ENCODE data around the gene CBLN3.
"Not testable (repeated sequence)": the region's sequence is repeated elsewhere in the genome, so short reads cannot be mapped to it uniquely, and the experiment has no call there.

Gene CBLN3

DNA sequence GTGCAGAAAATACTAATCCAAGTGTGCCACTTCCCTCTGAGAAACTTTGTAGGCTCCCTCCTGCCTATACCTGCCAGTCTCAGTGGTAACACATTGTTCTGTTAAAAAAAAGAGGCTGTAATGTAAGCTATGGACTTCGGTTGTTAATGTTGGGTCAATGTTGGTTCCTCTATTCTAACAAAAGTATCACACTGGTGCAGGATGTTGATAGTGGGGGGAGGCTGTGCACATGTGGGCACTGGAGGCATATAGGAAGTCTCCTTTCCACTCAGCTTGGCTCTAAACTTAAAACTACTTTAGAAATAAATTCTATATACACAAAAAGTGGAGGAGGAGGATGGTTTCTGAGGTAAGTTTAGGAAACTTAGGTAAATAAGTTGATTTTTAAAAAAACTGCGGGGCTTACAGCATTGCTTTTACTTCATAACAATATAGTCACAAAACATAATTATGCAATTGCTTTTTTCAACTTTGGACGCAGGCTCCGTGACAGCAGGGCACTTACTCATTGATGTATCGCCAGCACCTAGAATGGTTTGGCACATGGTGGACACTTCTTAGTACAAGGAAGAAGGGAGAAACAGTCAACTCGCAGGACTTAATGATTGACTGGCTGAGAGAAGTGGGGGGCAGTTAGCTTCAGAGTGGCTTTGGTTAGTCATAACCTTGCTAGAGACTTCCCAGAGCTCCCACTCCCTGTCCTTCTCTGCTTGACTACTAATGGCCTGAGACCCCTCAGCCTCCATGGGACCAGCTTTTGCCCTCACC lies 38.6 kb downstream of the CBLN3 start:
- no peak for DNase-seq

DNA sequence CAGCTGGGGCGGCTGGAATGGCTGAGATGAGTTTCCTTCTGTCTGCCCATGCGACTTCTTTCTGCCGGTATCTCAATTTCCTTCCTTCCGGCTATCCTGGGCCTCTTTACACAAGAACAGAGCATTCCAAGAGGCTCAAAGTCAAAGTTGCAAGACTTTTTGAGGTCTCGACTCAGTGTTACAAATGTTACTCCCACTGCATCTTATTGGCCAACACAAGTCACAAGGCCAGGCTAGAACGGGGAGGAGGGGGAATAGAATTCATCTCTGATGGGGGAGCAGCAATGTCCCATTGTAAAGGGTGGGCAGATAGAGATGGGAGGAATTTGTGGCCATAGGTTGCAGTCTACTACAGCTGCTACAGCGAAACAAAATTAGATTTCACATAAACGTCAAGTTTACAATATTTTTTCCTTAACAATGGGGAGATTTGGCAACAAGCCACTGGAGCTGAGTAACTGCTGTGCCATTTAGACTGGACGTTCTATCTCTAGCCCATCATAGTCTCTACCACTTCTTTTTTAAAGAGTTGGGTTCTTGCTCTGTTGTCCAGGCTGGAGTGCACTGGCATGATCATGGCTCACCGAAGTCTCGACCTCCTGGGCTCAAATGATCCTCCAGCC lies 40.1 kb downstream of the CBLN3 start:
- peaks cover 13% of the 10 kb centered on the region for H3K27me3 Mint-ChIP-seq
- no peaks in the 10 kb centered on the region for H3K36me3 Mint-ChIP-seq (ENCODE audit: low read depth)
- H3K4me1 Mint-ChIP-seq (ENCODE audit: low read depth), result no peaks in the 10 kb centered on the region
- H3K27ac Mint-ChIP-seq, result no peak overlapping the region
- H3K4me3 Mint-ChIP-seq, result no peak overlapping the region
- no peak for DNase-seq
- no peaks in the 10 kb centered on the region for H3K9me3 Mint-ChIP-seq

More for the DNA sequence above, 38.6 kb downstream of the CBLN3 start:
- no peaks in the 10 kb centered on the region for H3K4me1 Mint-ChIP-seq (ENCODE audit: low read depth)
- H3K4me3 Mint-ChIP-seq, result no peak overlapping the region
- H3K27ac Mint-ChIP-seq, result no peak overlapping the region
- H3K9me3 Mint-ChIP-seq, result no peaks in the 10 kb centered on the region
- peaks cover 13% of the 10 kb centered on the region for H3K27me3 Mint-ChIP-seq
- H3K36me3 Mint-ChIP-seq (ENCODE audit: low read depth), result no peaks in the 10 kb centered on the region

- Mint-ChIP-seq H3K4me3 (no peak overlapping the region), H3K36me3 (ENCODE audit: low read depth) (no peaks in the 10 kb centered on the region), H3K27ac (no peak overlapping the region), H3K27me3 (peaks cover 13% of the 10 kb centered on the region), H3K4me1 (ENCODE audit: low read depth) (no peaks in the 10 kb centered on the region), H3K9me3 (no peaks in the 10 kb centered on the region)
- DNase-seq, result no peak
Measured at GRCh38 chr14:24388474-24389179, 40.8 kb downstream of the CBLN3 start.

DNA sequence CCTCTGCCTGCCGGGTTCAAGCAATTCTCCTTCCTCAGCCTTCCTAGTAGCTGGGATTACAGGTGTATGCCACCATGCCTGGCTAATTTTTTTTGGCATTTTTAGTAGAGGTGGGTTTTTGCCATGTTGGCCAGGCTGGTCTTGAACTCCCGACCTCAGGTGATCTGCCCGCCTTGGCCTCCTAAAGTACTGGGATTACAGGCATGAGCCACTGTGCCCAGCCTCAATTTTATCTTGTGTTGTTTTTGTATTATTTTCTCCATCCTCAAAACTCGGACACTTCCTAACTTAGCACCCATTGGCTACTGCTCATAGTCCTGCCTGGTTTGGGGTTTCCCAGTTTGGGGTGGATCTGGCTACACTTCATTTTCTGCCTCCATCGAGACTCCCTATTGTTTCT lies 41.9 kb downstream of the CBLN3 start:
- H3K4me3 Mint-ChIP-seq; H3K4me1 Mint-ChIP-seq (ENCODE audit: low read depth); DNase-seq; H3K27ac Mint-ChIP-seq; H3K36me3 Mint-ChIP-seq (ENCODE audit: low read depth); H3K9me3 Mint-ChIP-seq: not testable (repeated sequence)
- peaks cover 13% of the 10 kb centered on the region for H3K27me3 Mint-ChIP-seq

- Mint-ChIP-seq H3K27me3 (peaks cover 13% of the 10 kb centered on the region), H3K4me3 (no peak overlapping the region), H3K36me3 (ENCODE audit: low read depth) (no peaks in the 10 kb centered on the region), H3K4me1 (ENCODE audit: low read depth) (no peaks in the 10 kb centered on the region), H3K27ac (no peak overlapping the region), H3K9me3 (no peaks in the 10 kb centered on the region)
- DNase-seq, result no peak
Measured at GRCh38 chr14:24387009-24387345, 42.5 kb downstream of the CBLN3 start.

DNA sequence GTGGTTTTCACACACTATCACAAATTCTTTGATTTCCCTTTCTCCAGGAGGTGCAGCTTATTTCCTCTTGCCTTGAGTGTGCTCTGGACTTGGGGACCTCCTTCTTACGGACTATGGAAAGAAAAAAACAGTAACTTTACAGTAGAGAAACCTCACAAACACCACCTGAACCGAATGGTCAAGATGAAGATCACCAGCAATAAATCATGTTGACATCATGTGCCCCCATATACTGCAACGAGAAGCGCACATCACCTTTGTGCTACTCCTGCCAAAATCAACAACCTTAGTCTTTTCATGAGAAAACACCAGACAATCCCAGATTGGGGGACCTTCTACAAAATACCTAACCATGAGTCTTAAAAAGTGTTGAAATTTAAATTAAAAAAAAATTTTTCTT lies 43.9 kb downstream of the CBLN3 start:
- Mint-ChIP-seq H3K4me3 (no peak overlapping the region), H3K9me3 (no peaks in the 10 kb centered on the region), H3K4me1 (ENCODE audit: low read depth) (peaks cover 2% of the 10 kb centered on the region), H3K36me3 (ENCODE audit: low read depth) (no peaks in the 10 kb centered on the region), H3K27me3 (peaks cover 4% of the 10 kb centered on the region), H3K27ac (no peak overlapping the region)
- no peak for DNase-seq

- Mint-ChIP-seq H3K27me3 (no peaks in the 10 kb centered on the region), H3K4me1 (ENCODE audit: low read depth) (peaks cover 2% of the 10 kb centered on the region), H3K36me3 (ENCODE audit: low read depth) (no peaks in the 10 kb centered on the region), H3K9me3 (no peaks in the 10 kb centered on the region), H3K27ac (no peak overlapping the region), H3K4me3 (no peak overlapping the region)
- DNase-seq, result no peak
Measured at GRCh38 chr14:24384169-24384568, 45.3 kb downstream of the CBLN3 start.

- Mint-ChIP-seq H3K9me3 (no peaks in the 10 kb centered on the region), H3K4me3 (no peak overlapping the region), H3K27ac (no peak overlapping the region), H3K4me1 (ENCODE audit: low read depth) (peaks cover 2% of the 10 kb centered on the region), H3K36me3 (ENCODE audit: low read depth) (no peaks in the 10 kb centered on the region), H3K27me3 (no peaks in the 10 kb centered on the region)
- DNase-seq, result no peak
Measured at GRCh38 chr14:24382064-24382371, 47.5 kb downstream of the CBLN3 start.

- Mint-ChIP-seq H3K4me1 (ENCODE audit: low read depth) (peaks cover 2% of the 10 kb centered on the region), H3K27me3 (no peaks in the 10 kb centered on the region), H3K4me3 (no peak overlapping the region), H3K27ac (no peak overlapping the region), H3K9me3 (no peaks in the 10 kb centered on the region), H3K36me3 (ENCODE audit: low read depth) (no peaks in the 10 kb centered on the region)
- no peak for DNase-seq
Measured at GRCh38 chr14:24381363-24382063, 48.0 kb downstream of the CBLN3 start.

- no peak overlapping the region for H3K4me3 Mint-ChIP-seq
- no peaks in the 10 kb centered on the region for H3K9me3 Mint-ChIP-seq
- H3K27ac Mint-ChIP-seq, result no peak overlapping the region
- no peaks in the 10 kb centered on the region for H3K36me3 Mint-ChIP-seq (ENCODE audit: low read depth)
- DNase-seq, result no peak
- peaks cover 2% of the 10 kb centered on the region for H3K4me1 Mint-ChIP-seq (ENCODE audit: low read depth)
- peaks cover 3% of the 10 kb centered on the region for H3K27me3 Mint-ChIP-seq
Measured at GRCh38 chr14:24379907-24380730, 49.3 kb downstream of the CBLN3 start.

GRCh38 chr14:24378981-24379906 lies 50.2 kb downstream of the CBLN3 start:
- H3K4me3 Mint-ChIP-seq, result no peak overlapping the region
- no peaks in the 10 kb centered on the region for H3K9me3 Mint-ChIP-seq
- peaks cover 3% of the 10 kb centered on the region for H3K27me3 Mint-ChIP-seq
- no peak overlapping the region for H3K27ac Mint-ChIP-seq
- no peaks in the 10 kb centered on the region for H3K36me3 Mint-ChIP-seq (ENCODE audit: low read depth)
- peaks cover 2% of the 10 kb centered on the region for H3K4me1 Mint-ChIP-seq (ENCODE audit: low read depth)
- DNase-seq, result no peak

- no peaks in the 10 kb centered on the region for H3K36me3 Mint-ChIP-seq (ENCODE audit: low read depth)
- H3K4me1 Mint-ChIP-seq (ENCODE audit: low read depth), result peaks cover 2% of the 10 kb centered on the region
- H3K27me3 Mint-ChIP-seq, result peaks cover 3% of the 10 kb centered on the region
- no peak overlapping the region for H3K27ac Mint-ChIP-seq
- H3K4me3 Mint-ChIP-seq, result no peak overlapping the region
- H3K9me3 Mint-ChIP-seq, result no peaks in the 10 kb centered on the region
- no peak for DNase-seq
Measured at GRCh38 chr14:24378327-24378726, 51.1 kb downstream of the CBLN3 start.

DNA sequence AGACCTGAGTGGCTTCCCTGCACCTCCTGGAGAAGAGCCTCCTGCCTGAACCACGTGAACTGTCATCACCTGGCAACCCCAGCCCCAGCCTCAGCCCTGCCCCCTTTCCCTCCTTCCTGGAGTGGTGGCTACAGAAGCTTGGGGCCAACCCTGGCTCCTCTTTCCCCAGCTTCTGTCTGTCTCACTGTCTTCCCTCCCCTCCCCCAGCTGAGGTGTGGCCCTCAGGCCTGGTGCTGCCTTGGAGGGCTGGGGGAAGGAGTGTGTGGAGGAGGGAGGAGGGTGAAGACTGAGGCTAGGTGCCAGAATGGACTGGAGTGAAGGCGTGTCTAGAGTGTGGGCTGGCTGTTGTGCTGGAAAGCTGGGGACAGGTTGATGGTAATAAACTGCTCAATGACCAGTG lies 51.8 kb downstream of the CBLN3 start:
- Mint-ChIP-seq H3K4me3 (no peak overlapping the region), H3K27me3 (peaks cover 3% of the 10 kb centered on the region), H3K36me3 (ENCODE audit: low read depth) (no peaks in the 10 kb centered on the region)

More for the DNA sequence above, 51.8 kb downstream of the CBLN3 start:
- DNase-seq, result no peak
- H3K4me1 Mint-ChIP-seq (ENCODE audit: low read depth), result peaks cover 2% of the 10 kb centered on the region
- H3K9me3 Mint-ChIP-seq, result no peaks in the 10 kb centered on the region
- no peak overlapping the region for H3K27ac Mint-ChIP-seq
